ENCODE measurements around the gene FRMPD2.
"Not testable (repeated sequence)": the region's sequence is repeated elsewhere in the genome, so short reads cannot be mapped to it uniquely, and the experiment has no call there.

The FRMPD2 gene

GRCh38 chr10:48289501-48290238 lies 15.2 kb upstream of the FRMPD2 start:
- intact Hi-C loops (cut with DNase I) = no loop called here
- DNase-seq = peak in 41 of 42 donors; percentile 24 to 88 (median 69)

GRCh38 chr10:48288661-48289060 lies 14.2 kb upstream of the FRMPD2 start:
- intact Hi-C loops (cut with DNase I) = no loop called here
- peak in 1 of 42 donors; percentile 15 for DNase-seq

DNA sequence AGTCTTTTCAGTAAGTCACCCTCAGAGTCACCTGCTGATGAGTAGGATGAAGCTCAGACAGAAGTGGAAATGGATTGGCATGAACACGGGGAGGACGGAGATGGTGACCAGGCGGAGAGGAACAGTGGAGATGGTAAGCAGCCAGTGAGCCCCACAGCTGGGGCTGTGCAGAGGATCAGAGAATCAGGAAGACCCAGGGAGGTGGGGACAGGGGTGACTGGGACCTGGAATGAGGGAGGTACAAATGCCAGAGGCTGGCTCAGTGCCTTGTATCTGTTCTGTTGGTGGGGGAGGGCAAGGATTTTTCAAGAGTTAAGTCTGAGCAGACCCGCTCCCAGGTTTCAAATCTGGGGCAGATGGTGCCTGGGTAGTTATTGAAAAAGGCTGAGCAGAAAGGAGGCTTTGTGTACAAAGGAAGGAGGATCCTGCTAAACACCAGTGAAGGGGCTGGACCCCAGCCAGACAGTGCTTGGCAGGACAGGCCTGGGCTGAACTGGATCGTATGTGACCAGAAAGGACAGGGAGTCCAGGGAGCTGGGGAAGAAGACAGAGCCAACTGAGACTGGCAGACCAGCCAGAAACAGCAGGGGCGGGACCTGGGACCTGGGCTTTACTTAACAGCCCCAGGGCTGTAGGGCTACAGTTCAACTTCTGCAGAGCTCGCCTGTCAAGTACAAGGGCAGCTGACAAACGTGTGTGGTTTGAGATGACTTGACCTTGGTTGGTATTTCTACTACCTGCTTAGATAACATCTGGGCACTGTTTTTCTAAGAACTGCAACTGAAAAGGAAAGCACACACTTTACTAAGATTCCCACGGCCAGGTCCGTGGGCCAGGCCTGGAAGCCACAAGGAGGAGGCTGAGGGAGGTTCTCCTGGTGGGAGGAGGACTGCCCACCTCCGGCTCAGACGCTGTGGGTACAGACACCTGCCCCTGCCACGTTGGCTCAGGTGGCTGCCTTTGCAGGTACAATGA lies 13.2 kb upstream of the FRMPD2 start:
- peak; percentile 58 to 90 (median 82) for DNase-seq
- intact Hi-C loops (cut with DNase I) = no loop called here

DNA sequence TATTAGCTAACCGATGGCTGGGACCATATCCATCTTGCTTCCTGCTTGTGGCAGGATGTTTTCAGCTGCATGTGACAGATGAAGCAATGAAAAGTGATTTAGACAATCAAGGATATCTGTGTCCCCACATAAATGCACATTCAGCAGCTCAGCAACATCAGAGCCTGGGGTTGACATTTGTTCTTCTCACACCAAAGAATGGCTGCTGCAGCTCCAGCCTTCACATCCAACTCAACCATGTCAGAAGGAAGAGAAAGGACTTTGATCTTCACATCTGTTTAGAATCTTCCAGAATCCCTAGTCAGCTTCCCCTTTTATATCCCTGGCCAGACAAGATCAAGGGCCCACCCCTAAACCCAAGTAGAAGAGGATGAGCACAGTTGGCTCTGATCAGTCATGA lies 11.9 kb upstream of the FRMPD2 start:
- DNase-seq = no peak
- intact Hi-C loops (cut with DNase I) = no loop called here

GRCh38 chr10:48285710-48286109 lies 11.2 kb upstream of the FRMPD2 start:
- DNase-seq = no peak
- intact Hi-C loops (cut with DNase I) = no loop called here

- intact Hi-C loops (cut with DNase I) = no loop called here
- no peak for DNase-seq
Measured at GRCh38 chr10:48284811-48285210, 10.3 kb upstream of the FRMPD2 start.

DNA sequence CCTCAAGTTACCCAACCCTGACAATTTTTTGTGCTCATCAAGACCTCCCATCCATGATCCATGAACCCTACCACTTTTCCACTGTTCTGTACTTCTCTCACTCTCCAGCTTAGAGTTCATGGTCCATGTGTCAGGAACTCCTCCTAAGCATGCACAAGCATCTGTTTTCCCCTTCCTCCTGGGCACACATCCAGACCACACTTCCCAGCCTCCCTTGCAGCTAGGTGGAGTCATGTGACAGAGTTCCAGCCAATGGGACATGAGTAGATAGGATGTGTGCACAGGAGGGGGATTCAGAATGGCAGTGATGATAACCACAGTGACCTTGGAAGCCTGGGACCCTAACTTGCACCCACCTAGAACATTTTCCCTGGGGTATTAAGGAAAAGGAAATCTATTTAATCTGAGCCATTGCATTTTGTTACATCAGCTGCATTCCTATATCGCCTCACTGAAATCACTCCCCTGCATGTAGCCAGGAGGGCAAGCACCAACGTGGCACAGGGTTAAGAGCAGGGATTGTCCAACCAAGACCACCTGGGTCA lies 9.6 kb upstream of the FRMPD2 start:
- intact Hi-C loops (cut with DNase I) = no loop called here

DNA sequence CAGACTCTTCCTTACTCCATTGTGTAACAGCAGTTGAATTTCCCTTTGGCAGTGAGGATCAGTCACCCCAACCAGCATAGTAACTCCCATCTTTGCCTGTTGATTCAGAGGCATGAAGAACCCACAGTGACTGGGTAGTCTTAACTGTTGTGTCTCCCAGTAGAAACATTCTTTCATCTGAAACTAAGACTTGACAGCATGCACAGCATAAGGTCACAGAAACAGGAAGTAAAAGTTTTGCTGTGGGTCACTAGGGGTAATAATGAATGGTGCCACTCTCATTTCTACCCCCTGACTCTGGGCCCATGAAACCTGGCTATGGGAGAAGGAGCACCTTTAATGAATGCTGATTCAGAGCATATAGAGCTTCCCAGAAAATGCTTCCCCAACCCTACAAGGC lies 8.3 kb upstream of the FRMPD2 start:
- DNase-seq = no peak
- intact Hi-C loops (cut with DNase I) = no loop called here

More for the DNA sequence above, 9.6 kb upstream of the FRMPD2 start:
- DNase-seq = no peak

GRCh38 chr10:48281697-48282096 lies 7.2 kb upstream of the FRMPD2 start:
- intact Hi-C loops (cut with DNase I); DNase-seq: not testable (repeated sequence)

DNA sequence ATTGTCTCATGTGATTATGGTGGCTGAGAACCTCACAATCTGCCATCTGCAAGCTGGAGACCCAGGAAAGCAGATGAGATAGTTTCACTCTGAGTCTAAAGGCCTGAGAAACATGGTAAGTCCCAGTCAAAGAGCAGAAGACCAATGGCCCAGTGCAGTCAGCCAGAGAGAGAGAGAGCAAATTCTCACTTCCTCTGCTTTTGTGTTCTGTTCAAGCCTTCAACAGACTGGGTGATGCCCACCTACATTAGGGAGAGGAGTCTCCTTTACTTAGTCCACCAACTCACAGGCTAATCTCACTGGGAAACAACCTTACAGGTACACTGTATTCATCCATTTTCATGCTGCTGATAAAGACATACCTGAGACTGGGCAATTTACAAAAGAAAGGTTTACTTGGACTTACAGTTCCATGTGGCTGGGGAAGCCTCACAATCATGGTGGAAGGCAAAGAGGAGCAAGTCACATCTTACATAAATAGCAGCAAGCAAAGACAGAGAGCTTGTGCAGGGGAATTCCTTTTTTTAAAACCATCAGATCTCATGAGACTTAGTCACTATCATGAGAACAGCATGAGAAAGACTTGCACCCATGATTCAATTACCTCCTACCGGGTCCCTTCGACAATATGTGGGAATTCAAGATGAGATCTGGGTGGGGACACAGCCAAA lies 4.7 kb upstream of the FRMPD2 start:
- DNase-seq = no peak
- intact Hi-C loops (cut with DNase I) = no loop called here

GRCh38 chr10:48277093-48277492 lies 2.6 kb upstream of the FRMPD2 start:
- DNase-seq = no peak

DNA sequence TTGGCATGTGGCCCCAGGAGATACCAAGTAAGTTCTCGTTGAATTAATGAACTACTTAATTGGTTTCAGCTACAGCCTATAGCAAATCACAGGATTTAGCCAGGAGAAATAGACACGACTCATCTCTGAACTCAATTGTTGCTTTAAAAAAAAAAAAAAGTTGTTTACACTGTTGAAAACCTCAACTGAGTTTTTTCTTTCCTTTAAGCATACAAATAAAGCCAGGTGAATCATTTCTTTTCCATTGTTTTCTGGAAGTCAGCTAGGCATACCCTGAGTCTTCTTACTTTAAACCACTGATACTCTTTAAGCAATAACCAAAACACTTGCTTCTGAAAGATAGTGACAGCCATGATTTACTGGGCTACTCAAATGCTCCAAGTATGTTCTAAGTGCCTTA lies 755 bp downstream of the FRMPD2 start:
- intact Hi-C loops (cut with DNase I) = no loop called here
- no peak for DNase-seq

More at GRCh38 chr10:48277093-48277492, 2.6 kb upstream of the FRMPD2 start:
- intact Hi-C loops (cut with DNase I) = no loop called here

- intact Hi-C loops (cut with DNase I) = no loop called here
- DNase-seq = no peak
Measured at GRCh38 chr10:48272682-48273081, 1.8 kb downstream of the FRMPD2 start.

GRCh38 chr10:48271047-48271730 lies 3.3 kb downstream of the FRMPD2 start:
- intact Hi-C loops (cut with DNase I) = no loop called here
- peak in 19 of 42 donors; percentile 22 to 80 (median 45) for DNase-seq

- DNase-seq = no peak
- intact Hi-C loops (cut with DNase I) = no loop called here
Measured at GRCh38 chr10:48266528-48266927, 8.0 kb downstream of the FRMPD2 start.

- DNase-seq = no peak
- intact Hi-C loops (cut with DNase I) = no loop called here
Measured at GRCh38 chr10:48258105-48258504, 16.4 kb downstream of the FRMPD2 start.

GRCh38 chr10:48257407-48257961 lies 17.0 kb downstream of the FRMPD2 start:
- intact Hi-C loops (cut with DNase I) = no loop called here
- DNase-seq = no peak

GRCh38 chr10:48255722-48256121 lies 18.8 kb downstream of the FRMPD2 start:
- intact Hi-C loops (cut with DNase I) = no loop called here
- no peak for DNase-seq

Measured in head of caudate nucleus (tissue), 42 donors.